Upper lobe of left lung (tissue), 6 donors: Measurements from ENCODE around the gene CHPF2. TPM values are rescaled to one million over a fixed set of nuclear protein-coding genes. Genes with fewer than 3 reads are reported as not detected.

Experiments
- ATAC-seq, 2 donors: fragments of 200-7000 bp; cut with Tn5 transposase; one replicate each; pipeline ENCODE4 v1.9.1; 2022; ENCODE audit warnings: mild to moderate bottlenecking in 2 of 2, moderate library complexity in 2 of 2; ENCODE audit not compliant: low FRiP score in 2 of 2
- DNase-seq, 2 donors: peaks; one replicate each; pipeline ENCODE4 v3.0.0-alpha.2; 2019 to 2020
- H3K27ac ChIP-seq, 4 donors: fragments of 200-600 bp; sonication (generic); one replicate each; pipeline ENCODE4 v1.5.1; 2016 to 2019
- H3K27me3 ChIP-seq, 4 donors: fragments of 200-600 bp; sonication (generic); one replicate each; pipeline ENCODE4 v1.5.1; 2017 to 2019
- H3K36me3 ChIP-seq, 4 donors: fragments of 200-600 bp; sonication (generic); one replicate each; pipeline ENCODE4 v1.5.1; 2016 to 2019
- H3K4me1 ChIP-seq, 4 donors: fragments of 200-600 bp; sonication (generic); one replicate each; pipeline ENCODE4 v1.5.1; 2018 to 2019
- H3K4me3 ChIP-seq, 4 donors: fragments of 200-600 bp; sonication (generic); one replicate each; pipeline ENCODE4 v1.5.1; 2017 to 2019; ENCODE audit warnings: mild to moderate bottlenecking in 2 of 4, moderate library complexity in 1 of 4
- H3K9me3 ChIP-seq, 4 donors: fragments of 200-600 bp; sonication (generic); one replicate each; pipeline ENCODE4 v1.5.1; 2018 to 2019
- CTCF ChIP-seq, 6 experiments: fragments of 450-650 bp in 4 of 6; fragments of 200-600 bp in 2 of 6; sonication (generic) in 2 of 6; IDR thresholded peaks; one replicate each; pipeline ENCODE4 v1.5.1; 2016 to 2019; ENCODE audit warnings: antibody characterized with exemption in 6 of 6
- EP300 ChIP-seq, 4 donors: sonication (generic); formaldehyde crosslinking; IDR thresholded peaks; one replicate each; pipeline ENCODE4 v1.5.1; 2017; ENCODE audit warnings: antibody characterized with exemption in 4 of 4, control low read depth in 2 of 4
- POLR2A ChIP-seq, 4 donors: fragments of 450-650 bp; IDR thresholded peaks; one replicate each; pipeline ENCODE4 v1.5.1; 2016 to 2017; ENCODE audit warnings: antibody characterized with exemption in 4 of 4, mild to moderate bottlenecking in 2 of 4
- POLR2AphosphoS5 ChIP-seq, 2 donors: sonication (generic); formaldehyde crosslinking; IDR thresholded peaks; one replicate each; pipeline ENCODE4 v1.5.1; 2017; ENCODE audit warnings: antibody characterized with exemption in 2 of 2
- WGBS, 2 donors: methylation state at CpG; one replicate each; pipeline ENCODE4 v1.1.5; 2017 to 2018; 5-methylcytosine and 5-hydroxymethylcytosine counted together
- total RNA-seq, 6 donors: library from RNA; depleted of rRNA in 4 of 6; stranded (reverse); fragments of >200 nt in 4 of 6; gene quantifications; one replicate each; pipeline versions ENCODE4 v1.1.0 to v1.2.1, GENCODE V29; 2016 to 2021
- donor health status: DM: no; HTN: no; CAD: no; lungs with moderate emphysema.
- donor health status: DM: no; HTN: yes; CAD: no; lungs with severe emphysema.

CHPF2 gene
- total RNA-seq, 6 donors from 2014 or later = 34.4 to 69.1 (median 47.4) TPM

- peak overlapping the region in 1 of 4 donors; percentile 64 for H3K4me3 ChIP-seq
- peaks cover 21 to 46% (median 31%) of the 10 kb centered on the region in 4 donors for H3K4me1 ChIP-seq
- DNase-seq (no peak), ATAC-seq (no peak)
- peak overlapping the region in 1 of 4 donors; percentile 83 for H3K27ac ChIP-seq
- no peaks in the 10 kb centered on the region for H3K9me3 ChIP-seq
- TF ChIP-seq CTCF (IDR thresholded peaks at IDR 0.05) (no peak), POLR2AphosphoS5 (IDR thresholded peaks at IDR 0.05) (no peak), POLR2A (IDR thresholded peaks at IDR 0.05) (no peak), EP300 (IDR thresholded peaks at IDR 0.05) (no peak)
- WGBS, 2 donors = 63 to 77% methylated on average over 15 to 17 of the region's 17 CpGs
- no peaks in the 10 kb centered on the region for H3K36me3 ChIP-seq
- no peaks in the 10 kb centered on the region for H3K27me3 ChIP-seq
These were observed 20.9 kb downstream of the CHPF2 start for GRCh38 chr7:151252961-151253711.

GRCh38 chr7:151254316-151254715, 22.0 kb downstream of the CHPF2 start:
- no peak for DNase-seq
- ATAC-seq = no peak
- TF ChIP-seq POLR2AphosphoS5 (IDR thresholded peaks at IDR 0.05) (no peak), POLR2A (IDR thresholded peaks at IDR 0.05) (no peak), CTCF (IDR thresholded peaks at IDR 0.05) (no peak), EP300 (IDR thresholded peaks at IDR 0.05) (no peak)
- 70 to 80% methylated on average over 3 to 7 of the region's 7 CpGs for WGBS, 2 donors
- H3K27me3 ChIP-seq = no peaks in the 10 kb centered on the region
- H3K27ac ChIP-seq = no peak overlapping the region
- H3K4me1 ChIP-seq = peaks cover 19 to 34% (median 26%) of the 10 kb centered on the region in 4 donors
- no peaks in the 10 kb centered on the region for H3K36me3 ChIP-seq
- H3K9me3 ChIP-seq = no peaks in the 10 kb centered on the region
- no peak overlapping the region for H3K4me3 ChIP-seq

- H3K27ac ChIP-seq = no peak overlapping the region
- DNase-seq = no peak
- H3K4me3 ChIP-seq = no peak overlapping the region
- no peaks in the 10 kb centered on the region for H3K27me3 ChIP-seq
- no peak for ATAC-seq
- TF ChIP-seq POLR2A (IDR thresholded peaks at IDR 0.05) (no peak), EP300 (IDR thresholded peaks at IDR 0.05) (no peak)
- no peaks in the 10 kb centered on the region for H3K9me3 ChIP-seq
- H3K4me1 ChIP-seq = peaks cover 13 to 29% (median 20%) of the 10 kb centered on the region in 4 donors
- 82 to 87% methylated on average over 11 of the region's 11 CpGs for WGBS, 2 donors
- H3K36me3 ChIP-seq = no peaks in the 10 kb centered on the region
These were observed 22.6 kb downstream of the CHPF2 start for GRCh38 chr7:151254851-151255250.

GRCh38 chr7:151255390-151255789, 23.1 kb downstream of the CHPF2 start:
- H3K36me3 ChIP-seq = no peaks in the 10 kb centered on the region
- WGBS, 2 donors = 76 to 78% methylated on average over 7 of the region's 7 CpGs
- ATAC-seq (no peak), DNase-seq (no peak)
- H3K27ac ChIP-seq = no peak overlapping the region
- no peaks in the 10 kb centered on the region for H3K9me3 ChIP-seq
- TF ChIP-seq POLR2AphosphoS5 (IDR thresholded peaks at IDR 0.05) (no peak), CTCF (IDR thresholded peaks at IDR 0.05) (no peak), EP300 (IDR thresholded peaks at IDR 0.05) (no peak), POLR2A (IDR thresholded peaks at IDR 0.05) (no peak)
- no peak overlapping the region for H3K4me3 ChIP-seq
- H3K4me1 ChIP-seq = peaks cover 8 to 23% (median 16%) of the 10 kb centered on the region in 4 donors
- no peaks in the 10 kb centered on the region for H3K27me3 ChIP-seq

GRCh38 chr7:151256410-151257045, 24.2 kb downstream of the CHPF2 start:
- WGBS, 2 donors = 62 to 65% methylated on average over 16 of the region's 16 CpGs
- no peak overlapping the region for H3K4me3 ChIP-seq
- H3K4me1 ChIP-seq = peaks cover 6 to 14% (median 8%) of the 10 kb centered on the region in 4 donors
- no peak for DNase-seq
- H3K9me3 ChIP-seq = no peaks in the 10 kb centered on the region
- no peak for TF ChIP-seq EP300 (IDR thresholded peaks at IDR 0.05)
- TF ChIP-seq POLR2AphosphoS5 (IDR thresholded peaks at IDR 0.05) = no peak
- no peak for TF ChIP-seq CTCF (IDR thresholded peaks at IDR 0.05)
- TF ChIP-seq POLR2A (IDR thresholded peaks at IDR 0.05) = no peak
- H3K27me3 ChIP-seq = no peaks in the 10 kb centered on the region
- no peak overlapping the region for H3K27ac ChIP-seq
- ATAC-seq = no peak
- no peaks in the 10 kb centered on the region for H3K36me3 ChIP-seq
